ENCODE measurements around the gene ATCAY. TPM values are rescaled to one million over a fixed set of nuclear protein-coding genes. Genes with fewer than 3 reads are reported as not detected.
"Not testable (repeated sequence)": the region's sequence is repeated elsewhere in the genome, so short reads cannot be mapped to it uniquely, and the experiment has no call there.

The ATCAY gene
- total RNA-seq, 1 donor from 2014 or later, result 182 TPM

GRCh38 chr19:3963458-3964255, 83.2 kb downstream of the ATCAY start:
- Mint-ChIP-seq H3K27me3 (ENCODE audit: unreplicated experiment) (peaks cover 3% of the 10 kb centered on the region), H3K9me3 (ENCODE audit: unreplicated experiment) (peaks cover 6% of the 10 kb centered on the region), H3K36me3 (ENCODE audit: unreplicated experiment) (no peaks in the 10 kb centered on the region), H3K4me1 (ENCODE audit: low read depth, unreplicated experiment) (peaks cover 7% of the 10 kb centered on the region), H3K27ac (ENCODE audit: unreplicated experiment) (no peak overlapping the region), H3K4me3 (ENCODE audit: unreplicated experiment) (no peak overlapping the region)
- TF ChIP-seq CTCF (IDR thresholded peaks at IDR 0.05; ENCODE audit: partially characterized antibody, unreplicated experiment), result no peak
- no peak for DNase-seq

GRCh38 chr19:3964256-3965194, 84.0 kb downstream of the ATCAY start:
- no peak overlapping the region for H3K27ac Mint-ChIP-seq (ENCODE audit: unreplicated experiment)
- H3K4me3 Mint-ChIP-seq (ENCODE audit: unreplicated experiment), result no peak overlapping the region
- no peak for DNase-seq
- no peak for TF ChIP-seq CTCF (IDR thresholded peaks at IDR 0.05; ENCODE audit: partially characterized antibody, unreplicated experiment)
- H3K27me3 Mint-ChIP-seq (ENCODE audit: unreplicated experiment), result peaks cover 3% of the 10 kb centered on the region
- H3K9me3 Mint-ChIP-seq (ENCODE audit: unreplicated experiment), result peaks cover 9% of the 10 kb centered on the region
- peaks cover 16% of the 10 kb centered on the region for H3K4me1 Mint-ChIP-seq (ENCODE audit: low read depth, unreplicated experiment)
- H3K36me3 Mint-ChIP-seq (ENCODE audit: unreplicated experiment), result no peaks in the 10 kb centered on the region

- Mint-ChIP-seq H3K27ac (ENCODE audit: unreplicated experiment) (peak overlapping the region; percentile 77), H3K27me3 (ENCODE audit: unreplicated experiment) (peaks cover 6% of the 10 kb centered on the region), H3K4me1 (ENCODE audit: low read depth, unreplicated experiment) (peaks cover 18% of the 10 kb centered on the region), H3K4me3 (ENCODE audit: unreplicated experiment) (peak overlapping the region; percentile 64), H3K36me3 (ENCODE audit: unreplicated experiment) (no peaks in the 10 kb centered on the region), H3K9me3 (ENCODE audit: unreplicated experiment) (peaks cover 9% of the 10 kb centered on the region)
- TF ChIP-seq CTCF (IDR thresholded peaks at IDR 0.05; ENCODE audit: partially characterized antibody, unreplicated experiment), result no peak
- DNase-seq, result no peak
Measured at GRCh38 chr19:3966051-3967017, 85.8 kb downstream of the ATCAY start.

- not testable (repeated sequence) for H3K9me3 Mint-ChIP-seq (ENCODE audit: unreplicated experiment); H3K36me3 Mint-ChIP-seq (ENCODE audit: unreplicated experiment); DNase-seq; H3K27me3 Mint-ChIP-seq (ENCODE audit: unreplicated experiment)
- peak overlapping the region; percentile 97 for H3K4me3 Mint-ChIP-seq (ENCODE audit: unreplicated experiment)
- peak overlapping the region; percentile 99 for H3K27ac Mint-ChIP-seq (ENCODE audit: unreplicated experiment)
- peaks cover 18% of the 10 kb centered on the region for H3K4me1 Mint-ChIP-seq (ENCODE audit: low read depth, unreplicated experiment)
Measured at GRCh38 chr19:3967983-3968382, 87.5 kb downstream of the ATCAY start.

Measured in glutamatergic neuron (in vitro differentiated cells).